Esophagus muscularis mucosa (tissue), 3 donors: ENCODE data around the gene VSIG10.

ENCODE experiments used
- CTCF ChIP-seq, 3 experiments: fragments of 200-600 bp in 2 of 3; fragments of 450-650 bp in 1 of 3; sonication (generic) in 2 of 3; IDR thresholded peaks; one replicate each; pipeline ENCODE4 v1.5.1; 2017 to 2019; ENCODE audit warnings: antibody characterized with exemption in 3 of 3, mild to moderate bottlenecking in 2 of 3, moderate library complexity in 1 of 3
- POLR2A ChIP-seq: fragments of 450-650 bp; IDR thresholded peaks from one replicate; pipeline ENCODE4 v1.6.1; 2017; ENCODE audit warnings: antibody characterized with exemption, moderate library complexity, mild to moderate bottlenecking, low read depth
- POLR2AphosphoS5 ChIP-seq, 2 donors: sonication (generic); formaldehyde crosslinking; IDR thresholded peaks; one replicate each; pipeline ENCODE4 v1.6.1; 2017; ENCODE audit warnings: antibody characterized with exemption in 2 of 2

GRCh38 chr12:118058227-118058626 is 45.6 kb downstream of the VSIG10 start:
- no peak for TF ChIP-seq CTCF (IDR thresholded peaks at IDR 0.05)
- TF ChIP-seq POLR2A = no peak
- TF ChIP-seq POLR2AphosphoS5 (IDR thresholded peaks at IDR 0.05) = no peak
